RWPE2 (cell line): Measurements from ENCODE around the gene GABPB1.

Experiments
- ATAC-seq: fragments of 200-7000 bp; cut with Tn5 transposase; 3 replicates; pipeline ENCODE4 v1.9.1; 2021; ENCODE audit warnings: low read depth
- DNase-seq: peaks from one replicate; pipeline ENCODE4 v3.0.0-alpha.2; 2020; ENCODE audit warnings: low spot score
- H3K27ac ChIP-seq: fragments of 450-650 bp; 2 replicates; pipeline ENCODE4 v1.5.1; 2017; ENCODE audit warnings: mild to moderate bottlenecking; ENCODE audit not compliant: poor library complexity, severe bottlenecking
- H3K27me3 ChIP-seq: fragments of 250-450 bp; sonication (Bioruptor Pico); 2 replicates; pipeline ENCODE4 v1.5.1; 2021; ENCODE audit warnings: mild to moderate bottlenecking, moderate library complexity; ENCODE audit not compliant: insufficient read depth, poor library complexity, severe bottlenecking
- H3K36me3 ChIP-seq: fragments of 250-450 bp; sonication (Bioruptor Pico); 2 replicates; pipeline ENCODE4 v1.5.1; 2020; ENCODE audit warnings: low read depth, mild to moderate bottlenecking, moderate library complexity
- H3K4me1 ChIP-seq: fragments of 250-450 bp; sonication (Bioruptor Pico); 2 replicates; pipeline ENCODE4 v1.5.1; 2021; ENCODE audit warnings: mild to moderate bottlenecking, moderate library complexity; ENCODE audit not compliant: insufficient read depth, poor library complexity, severe bottlenecking
- H3K4me3 ChIP-seq: fragments of 250-450 bp; sonication (Bioruptor Pico); 2 replicates; pipeline ENCODE4 v1.5.1; 2021; ENCODE audit warnings: mild to moderate bottlenecking, moderate library complexity; ENCODE audit not compliant: severe bottlenecking
- H3K9me3 ChIP-seq: fragments of 250-450 bp; sonication (Bioruptor Pico); 2 replicates; pipeline ENCODE4 v1.5.1; 2021; ENCODE audit warnings: mild to moderate bottlenecking, moderate library complexity; ENCODE audit not compliant: severe bottlenecking
- TF ChIP-seq, protein P1 (sequence below): fragments of 450-650 bp; IDR thresholded peaks from one replicate; pipeline ENCODE4 v1.5.1; 2017; ENCODE audit warnings: mild to moderate bottlenecking, moderate library complexity; ENCODE audit not compliant: poor library complexity, severe bottlenecking

GABPB1 gene

GRCh38 chr15:50275908-50276307, 79.1 kb downstream of the GABPB1 start:
- H3K4me3 ChIP-seq: no peak overlapping the region
- 0 out of 2 replicates have a peak, but pooled peaks cover 10% of the 10 kb centered on the region for H3K36me3 ChIP-seq
- no peak overlapping the region for H3K27ac ChIP-seq
- TF ChIP-seq, protein P1, sequence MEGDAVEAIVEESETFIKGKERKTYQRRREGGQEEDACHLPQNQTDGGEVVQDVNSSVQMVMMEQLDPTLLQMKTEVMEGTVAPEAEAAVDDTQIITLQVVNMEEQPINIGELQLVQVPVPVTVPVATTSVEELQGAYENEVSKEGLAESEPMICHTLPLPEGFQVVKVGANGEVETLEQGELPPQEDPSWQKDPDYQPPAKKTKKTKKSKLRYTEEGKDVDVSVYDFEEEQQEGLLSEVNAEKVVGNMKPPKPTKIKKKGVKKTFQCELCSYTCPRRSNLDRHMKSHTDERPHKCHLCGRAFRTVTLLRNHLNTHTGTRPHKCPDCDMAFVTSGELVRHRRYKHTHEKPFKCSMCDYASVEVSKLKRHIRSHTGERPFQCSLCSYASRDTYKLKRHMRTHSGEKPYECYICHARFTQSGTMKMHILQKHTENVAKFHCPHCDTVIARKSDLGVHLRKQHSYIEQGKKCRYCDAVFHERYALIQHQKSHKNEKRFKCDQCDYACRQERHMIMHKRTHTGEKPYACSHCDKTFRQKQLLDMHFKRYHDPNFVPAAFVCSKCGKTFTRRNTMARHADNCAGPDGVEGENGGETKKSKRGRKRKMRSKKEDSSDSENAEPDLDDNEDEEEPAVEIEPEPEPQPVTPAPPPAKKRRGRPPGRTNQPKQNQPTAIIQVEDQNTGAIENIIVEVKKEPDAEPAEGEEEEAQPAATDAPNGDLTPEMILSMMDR: no peak
- peaks cover 9% of the 10 kb centered on the region for H3K4me1 ChIP-seq
- no peak for DNase-seq
- no peaks in the 10 kb centered on the region for H3K27me3 ChIP-seq
- H3K9me3 ChIP-seq: no peaks in the 10 kb centered on the region
- ATAC-seq: no peak

DNA sequence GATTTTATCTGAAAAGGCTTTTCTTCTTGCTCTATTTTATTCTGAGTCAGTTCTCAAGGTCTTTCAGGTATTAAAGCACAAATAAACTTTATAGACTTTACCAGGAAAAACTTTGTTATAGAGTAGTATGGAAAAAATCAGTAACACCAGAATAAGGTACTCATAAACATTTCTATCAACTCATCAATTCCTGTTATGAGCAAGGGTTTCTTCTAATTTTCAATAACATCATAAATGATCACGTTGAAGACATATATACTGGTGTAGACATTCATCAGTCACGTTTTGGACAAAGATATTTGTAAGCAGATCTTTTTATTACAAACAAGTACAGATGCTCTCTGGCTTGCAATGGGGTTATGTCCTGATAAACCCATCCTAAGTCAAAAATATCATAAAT, 79.9 kb downstream of the GABPB1 start:
- TF ChIP-seq, protein P1: no peak
- H3K9me3 ChIP-seq: no peaks in the 10 kb centered on the region
- no peaks in the 10 kb centered on the region for H3K27me3 ChIP-seq
- 0 out of 2 replicates have a peak, but pooled peaks cover 10% of the 10 kb centered on the region for H3K36me3 ChIP-seq
- peaks cover 1% of the 10 kb centered on the region for H3K4me1 ChIP-seq
- no peak overlapping the region for H3K4me3 ChIP-seq
- ATAC-seq (no peak), DNase-seq (no peak)
- no peak overlapping the region for H3K27ac ChIP-seq

DNA sequence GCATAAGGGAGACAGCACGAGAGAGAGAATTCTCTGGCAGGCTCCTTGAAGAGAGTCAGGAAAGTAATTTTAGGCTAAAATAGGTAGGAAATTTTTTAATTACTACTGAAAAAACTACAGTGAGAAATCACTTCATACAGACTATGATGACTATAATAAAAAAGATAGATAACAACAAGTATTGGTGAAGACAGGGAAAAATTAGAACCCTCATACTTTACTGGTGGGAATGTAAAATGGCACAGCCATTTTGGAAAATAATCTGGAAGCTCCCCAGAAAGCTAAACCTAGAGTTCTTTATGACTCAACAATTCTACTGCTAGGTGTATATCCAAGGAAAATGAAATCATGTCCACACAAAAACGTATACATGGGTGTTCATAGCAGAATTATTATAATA, 87.4 kb downstream of the GABPB1 start:
- DNase-seq (no peak), ATAC-seq (no peak)
- H3K36me3 ChIP-seq: no peaks in the 10 kb centered on the region
- TF ChIP-seq, protein P1: no peak
- no peak overlapping the region for H3K27ac ChIP-seq
- H3K27me3 ChIP-seq: no peaks in the 10 kb centered on the region
- H3K4me3 ChIP-seq: no peak overlapping the region
- no peaks in the 10 kb centered on the region for H3K4me1 ChIP-seq
- H3K9me3 ChIP-seq: peaks cover 2% of the 10 kb centered on the region

- peaks cover 2% of the 10 kb centered on the region for H3K9me3 ChIP-seq
- no peaks in the 10 kb centered on the region for H3K4me1 ChIP-seq
- ATAC-seq: no peak
- no peak within 1 kb of the TSS for H3K27ac ChIP-seq
- no peaks in the 10 kb centered on the region for H3K36me3 ChIP-seq
- TF ChIP-seq, protein P1: no peak
- DNase-seq: no peak
- H3K4me3 ChIP-seq: no peak within 1 kb of the TSS
- no peaks in the 10 kb centered on the region for H3K27me3 ChIP-seq
These were observed 89.4 kb downstream of the GABPB1 start, which contains the start of gene HDC for GRCh38 chr15:50265620-50266019. Gene HDC, minus strand, starts transcription at chr15:50265726. Its CDS starts 103 bp downstream, at chr15:50265623.

GRCh38 chr15:50262533-50262932, 92.5 kb downstream of the GABPB1 start:
- H3K4me1 ChIP-seq: peaks cover 5% of the 10 kb centered on the region
- H3K27ac ChIP-seq: no peak overlapping the region
- DNase-seq (no peak), ATAC-seq (no peak)
- no peaks in the 10 kb centered on the region for H3K36me3 ChIP-seq
- H3K4me3 ChIP-seq: no peak overlapping the region
- TF ChIP-seq, protein P1: no peak
- no peaks in the 10 kb centered on the region for H3K27me3 ChIP-seq
- peaks cover 2% of the 10 kb centered on the region for H3K9me3 ChIP-seq
